ENCODE data around the gene ZMYM1. TPM values are rescaled to one million over a fixed set of nuclear protein-coding genes. Genes with fewer than 3 reads are reported as not detected.
"Not testable (repeated sequence)": the region's sequence is repeated elsewhere in the genome, so short reads cannot be mapped to it uniquely, and the experiment has no call there.

Gene ZMYM1
- total RNA-seq, 2 donors from 2014 or later, result 12.8 to 14.4 TPM

DNA sequence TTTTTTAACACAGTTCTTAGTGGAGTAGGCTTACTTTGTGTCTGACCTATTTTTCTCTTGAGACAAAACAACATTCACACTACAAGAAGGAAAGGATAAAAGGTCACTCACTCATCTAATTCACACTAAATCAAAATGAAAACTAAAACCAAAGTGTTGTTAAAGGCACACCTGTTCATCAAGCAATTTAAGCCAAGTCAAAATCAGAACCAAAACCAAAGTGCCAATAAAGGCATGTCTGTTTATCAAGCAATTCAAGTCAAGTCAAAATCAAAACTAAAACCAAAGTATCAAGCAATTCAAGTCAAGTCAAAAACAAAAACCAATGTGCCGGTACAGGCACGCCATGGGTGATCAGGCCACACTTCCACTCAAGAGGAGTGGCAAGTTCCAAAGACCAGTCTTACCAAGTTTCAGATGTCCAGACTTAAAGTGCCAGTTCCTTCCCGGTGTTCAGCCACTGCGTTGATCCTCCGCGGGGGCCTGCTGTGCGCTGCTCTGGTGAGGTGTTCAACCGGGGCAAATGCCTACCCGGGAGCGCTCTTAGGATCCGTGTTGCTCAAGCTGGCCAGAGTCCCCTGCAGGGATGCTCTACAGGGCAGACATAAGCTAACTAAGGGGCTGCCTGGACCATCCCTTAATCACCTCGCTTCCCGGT lies 66.8 kb downstream of the ZMYM1 start:
- DNase-seq (ENCODE audit: low spot score); intact Hi-C loops (cut with DNase I): not testable (repeated sequence)

DNA sequence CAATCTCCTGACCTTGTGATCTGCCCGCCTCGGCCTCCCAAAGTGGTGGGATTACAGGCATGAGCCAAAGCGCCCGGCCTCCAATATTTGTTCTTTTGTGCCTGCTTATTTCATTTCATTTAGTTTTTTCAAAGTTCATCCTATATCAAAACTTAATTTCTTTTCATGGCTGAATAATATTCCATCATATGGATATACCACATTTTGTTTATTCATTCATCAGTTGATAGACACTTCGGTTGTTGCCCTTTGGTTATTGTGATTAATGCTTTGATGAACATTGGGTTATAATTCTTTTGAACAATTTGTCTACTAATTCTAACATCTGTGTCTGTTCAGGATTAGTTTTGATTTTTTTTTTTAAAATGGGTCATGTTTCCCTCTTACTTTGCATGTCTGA lies 72.0 kb downstream of the ZMYM1 start:
- intact Hi-C loops (cut with DNase I), result no loop called here

DNA sequence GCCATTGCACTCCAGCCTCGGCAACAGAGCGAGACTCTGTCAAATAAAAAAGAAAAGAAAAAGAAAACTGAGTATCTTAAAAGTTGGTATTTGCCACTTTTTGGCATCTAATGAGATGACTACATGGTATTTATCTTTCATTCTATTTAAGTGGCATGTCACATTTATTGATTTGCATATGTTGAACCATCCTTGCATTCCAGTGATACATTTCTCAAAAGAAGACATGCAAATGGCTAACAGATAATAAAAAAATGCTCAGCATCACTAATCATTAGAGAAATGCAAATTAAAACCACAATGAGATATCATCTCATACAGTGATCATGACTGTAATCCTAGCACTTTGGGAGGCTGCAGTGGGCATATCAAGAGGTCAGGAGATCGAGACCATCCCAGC lies 85.7 kb downstream of the ZMYM1 start:
- DNase-seq (ENCODE audit: low spot score), result no peak
- intact Hi-C loops (cut with DNase I), result no loop called here

More for the DNA sequence above, 72.0 kb downstream of the ZMYM1 start:
- no peak for DNase-seq (ENCODE audit: low spot score)

Other genes with a start within 250 kb of the ZMYM1 start
- gene SMIM12, start 219.6 kb upstream of the ZMYM1 start, total RNA-seq, result 10 to 100 TPM; 52.3 to 57.5 TPM
- under 1 TPM; 0.37 to 0.57 TPM for gene DLGAP3, start 149.7 kb upstream of the ZMYM1 start, total RNA-seq
- gene TMEM35B, start 94.0 kb upstream of the ZMYM1 start, total RNA-seq, result 10 to 100 TPM; 22.4 to 33.0 TPM
- 10 to 100 TPM; 20.8 to 21.4 TPM for gene ZMYM6, start 47.4 kb upstream of the ZMYM1 start, total RNA-seq
- gene SFPQ, start 113.8 kb downstream of the ZMYM1 start, total RNA-seq, result 100 to 1,000 TPM; 143 to 170 TPM
- gene ZMYM4, start 189.3 kb downstream of the ZMYM1 start, total RNA-seq, result 10 to 100 TPM; 50.4 to 51.3 TPM

Data from posterior vena cava (tissue), 2 donors.